ENCODE results near the gene SLC44A2. TPM values are rescaled to one million over a fixed set of nuclear protein-coding genes. Genes with fewer than 3 reads are reported as not detected.

Gene SLC44A2
- total and polyA plus RNA-seq, 2 experiments from 2014 or later: 44.4 to 91.3 TPM

DNA sequence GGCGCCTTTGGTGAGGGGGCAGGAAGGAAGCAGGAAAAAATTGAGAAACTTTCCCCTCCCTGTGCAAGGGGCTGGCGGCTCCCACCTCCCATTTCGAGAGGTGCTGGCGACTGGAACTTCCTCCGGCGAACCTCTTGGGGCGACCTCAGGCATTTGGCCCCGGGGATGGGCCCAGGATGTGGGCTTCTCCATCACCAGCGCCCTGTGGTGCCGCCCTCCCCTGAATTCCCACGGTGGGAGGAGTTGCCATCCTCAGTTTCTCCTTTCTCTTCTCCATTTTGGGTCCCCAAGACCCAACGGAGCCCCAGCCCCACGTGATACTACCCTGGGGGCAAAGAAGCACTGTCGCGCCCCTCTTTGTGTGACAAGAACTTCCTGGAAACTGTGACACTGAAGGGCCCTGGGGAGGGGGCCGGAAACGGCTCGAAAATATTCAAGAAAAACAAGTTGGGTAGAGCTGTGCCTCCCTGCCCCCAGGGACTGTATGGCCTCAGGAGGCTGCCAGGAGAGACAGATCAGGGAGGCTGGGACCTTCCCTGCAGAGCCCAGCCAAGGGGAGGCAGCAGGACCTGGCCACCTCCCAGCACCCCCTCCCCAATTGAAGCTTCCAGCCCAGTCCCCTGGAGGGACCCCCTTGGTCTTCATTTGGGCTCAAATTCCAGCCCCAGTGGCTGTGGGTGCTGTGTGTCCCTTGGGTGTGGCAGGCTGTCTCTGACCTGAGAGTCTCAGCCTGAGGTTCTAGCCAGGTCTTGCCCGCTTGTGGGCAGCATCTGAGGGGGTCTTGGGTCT lies 22.1 kb upstream of the SLC44A2 start:
- H3K36me3 ChIP-seq (replicated peaks; ENCODE audit: insufficient read depth, low read depth): no peaks in the 10 kb centered on the region
- peak overlapping the region; percentile 84 for H3K4me3 ChIP-seq
- peaks cover 17% of the 10 kb centered on the region for H3K79me2 ChIP-seq
- DNase-seq (ENCODE audit: low spot score): peak; percentile 29
- peak overlapping the region; percentile 79 for H3K27ac ChIP-seq
- no peaks in the 10 kb centered on the region for H3K27me3 ChIP-seq
- H2AFZ ChIP-seq: peak overlapping the region; percentile 95
- H4K20me1 ChIP-seq (ENCODE audit: insufficient read depth, poor library complexity, severe bottlenecking): no peaks in the 10 kb centered on the region
- H3K4me2 ChIP-seq: peak overlapping the region; percentile 95
- 25% methylated on average over 18 of the region's 19 CpGs for WGBS (ENCODE audit: low lambda C conversion rate, missing lambda C conversion rate)
- H3K9me2 ChIP-seq (replicated peaks; ENCODE audit: insufficient read depth): no peaks in the 10 kb centered on the region
- H3K4me1 ChIP-seq (ENCODE audit: insufficient read depth): peaks cover 8% of the 10 kb centered on the region
- no peaks in the 10 kb centered on the region for H3K9me3 ChIP-seq (ENCODE audit: low read depth)
- TF ChIP-seq, protein P1, sequence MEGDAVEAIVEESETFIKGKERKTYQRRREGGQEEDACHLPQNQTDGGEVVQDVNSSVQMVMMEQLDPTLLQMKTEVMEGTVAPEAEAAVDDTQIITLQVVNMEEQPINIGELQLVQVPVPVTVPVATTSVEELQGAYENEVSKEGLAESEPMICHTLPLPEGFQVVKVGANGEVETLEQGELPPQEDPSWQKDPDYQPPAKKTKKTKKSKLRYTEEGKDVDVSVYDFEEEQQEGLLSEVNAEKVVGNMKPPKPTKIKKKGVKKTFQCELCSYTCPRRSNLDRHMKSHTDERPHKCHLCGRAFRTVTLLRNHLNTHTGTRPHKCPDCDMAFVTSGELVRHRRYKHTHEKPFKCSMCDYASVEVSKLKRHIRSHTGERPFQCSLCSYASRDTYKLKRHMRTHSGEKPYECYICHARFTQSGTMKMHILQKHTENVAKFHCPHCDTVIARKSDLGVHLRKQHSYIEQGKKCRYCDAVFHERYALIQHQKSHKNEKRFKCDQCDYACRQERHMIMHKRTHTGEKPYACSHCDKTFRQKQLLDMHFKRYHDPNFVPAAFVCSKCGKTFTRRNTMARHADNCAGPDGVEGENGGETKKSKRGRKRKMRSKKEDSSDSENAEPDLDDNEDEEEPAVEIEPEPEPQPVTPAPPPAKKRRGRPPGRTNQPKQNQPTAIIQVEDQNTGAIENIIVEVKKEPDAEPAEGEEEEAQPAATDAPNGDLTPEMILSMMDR (IDR thresholded peaks at IDR 0.05; ENCODE audit: poor library complexity): no peak
- TF ChIP-seq EZH2phosphoT487 (IDR thresholded peaks at IDR 0.05; ENCODE audit: low read depth, severe bottlenecking, unreplicated experiment) (no peak), EZH2 (IDR thresholded peaks at IDR 0.05; ENCODE audit: borderline replicate concordance) (no peak)

DNA sequence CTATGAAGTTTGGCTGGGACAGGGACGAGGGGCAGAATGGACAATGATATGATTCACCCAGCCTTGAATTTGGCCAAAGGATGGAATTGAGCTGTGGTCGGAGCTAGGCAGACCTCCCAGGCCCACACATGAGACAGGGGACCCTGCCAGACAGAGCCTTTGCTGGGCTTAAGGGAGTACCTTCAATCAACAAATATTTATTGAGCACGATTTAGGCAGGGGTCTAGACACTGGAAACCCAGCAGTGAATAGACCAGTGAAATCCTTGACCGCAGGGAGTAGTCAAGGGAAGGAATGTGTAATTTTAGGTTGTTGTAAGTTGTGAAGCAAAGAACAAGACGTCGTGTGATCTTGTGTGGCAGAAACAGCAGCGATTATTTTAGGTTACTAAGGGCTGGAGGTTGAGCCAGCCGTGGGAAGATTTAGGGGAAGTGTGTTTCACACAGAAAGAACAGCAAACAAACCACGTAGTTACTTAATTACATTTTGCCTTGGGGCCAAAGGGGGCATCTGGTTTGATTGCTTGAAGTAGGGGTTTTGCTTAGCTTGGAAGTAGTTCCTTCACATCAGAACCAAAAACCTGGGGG lies 21.4 kb upstream of the SLC44A2 start:
- 39% methylated on average over 9 of the region's 9 CpGs for WGBS (ENCODE audit: low lambda C conversion rate, missing lambda C conversion rate)
- Histone ChIP-seq H3K9me3 (ENCODE audit: low read depth) (no peaks in the 10 kb centered on the region), H3K36me3 (replicated peaks; ENCODE audit: insufficient read depth, low read depth) (no peaks in the 10 kb centered on the region), H2AFZ (no peak overlapping the region), H3K9me2 (replicated peaks; ENCODE audit: insufficient read depth) (no peaks in the 10 kb centered on the region), H3K4me2 (peak overlapping the region; percentile 95), H3K27ac (peak overlapping the region; percentile 79), H3K4me1 (ENCODE audit: insufficient read depth) (peaks cover 8% of the 10 kb centered on the region), H3K27me3 (no peaks in the 10 kb centered on the region), H3K4me3 (no peak overlapping the region), H3K79me2 (peaks cover 17% of the 10 kb centered on the region), H4K20me1 (ENCODE audit: insufficient read depth, poor library complexity, severe bottlenecking) (no peaks in the 10 kb centered on the region)
- TF ChIP-seq EZH2phosphoT487 (IDR thresholded peaks at IDR 0.05; ENCODE audit: low read depth, severe bottlenecking, unreplicated experiment) (no peak), EZH2 (IDR thresholded peaks at IDR 0.05; ENCODE audit: borderline replicate concordance) (no peak)
- TF ChIP-seq, protein P1 (IDR thresholded peaks at IDR 0.05; ENCODE audit: poor library complexity): no peak
- no peak for DNase-seq (ENCODE audit: low spot score)

DNA sequence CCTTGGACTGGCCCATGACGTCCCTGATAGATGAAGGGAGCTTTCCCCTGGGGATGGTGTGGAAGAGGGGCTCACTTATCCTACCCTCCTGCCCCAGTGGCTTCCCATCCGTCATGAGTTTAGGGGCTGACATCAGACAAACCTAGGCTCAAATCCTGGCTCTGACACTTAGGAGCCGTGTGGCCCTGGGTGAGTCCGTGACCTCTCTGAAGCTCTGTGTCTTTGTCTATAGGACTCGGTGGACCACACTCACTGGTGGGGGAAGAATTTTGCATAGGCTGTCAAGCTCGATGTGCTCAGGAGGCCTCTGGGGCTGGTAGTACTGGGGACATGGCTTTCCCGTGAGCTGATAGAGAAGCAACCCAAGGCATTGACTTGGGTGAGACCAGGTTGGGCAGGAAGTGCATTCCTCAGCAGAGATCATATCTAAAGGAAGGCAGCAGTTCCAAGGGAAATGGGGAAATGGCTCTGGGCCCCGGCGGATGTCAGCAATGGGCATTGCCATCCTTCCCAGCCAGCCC lies 20.8 kb upstream of the SLC44A2 start:
- Histone ChIP-seq H3K4me2 (peak overlapping the region; percentile 95), H3K9me2 (replicated peaks; ENCODE audit: insufficient read depth) (no peaks in the 10 kb centered on the region), H3K4me1 (ENCODE audit: insufficient read depth) (peaks cover 8% of the 10 kb centered on the region), H3K27ac (peak overlapping the region; percentile 79), H3K36me3 (replicated peaks; ENCODE audit: insufficient read depth, low read depth) (no peaks in the 10 kb centered on the region), H2AFZ (no peak overlapping the region), H3K27me3 (no peaks in the 10 kb centered on the region), H3K9me3 (ENCODE audit: low read depth) (no peaks in the 10 kb centered on the region), H4K20me1 (ENCODE audit: insufficient read depth, poor library complexity, severe bottlenecking) (no peaks in the 10 kb centered on the region), H3K79me2 (peaks cover 17% of the 10 kb centered on the region), H3K4me3 (no peak overlapping the region)
- no peak for DNase-seq (ENCODE audit: low spot score)
- 67% methylated on average over 9 of the region's 9 CpGs for WGBS (ENCODE audit: low lambda C conversion rate, missing lambda C conversion rate)
- TF ChIP-seq, protein P1 (IDR thresholded peaks at IDR 0.05; ENCODE audit: poor library complexity): no peak
- TF ChIP-seq EZH2phosphoT487 (IDR thresholded peaks at IDR 0.05; ENCODE audit: low read depth, severe bottlenecking, unreplicated experiment) (no peak), EZH2 (IDR thresholded peaks at IDR 0.05; ENCODE audit: borderline replicate concordance) (no peak)

All from hepatocyte (in vitro differentiated cells).